Keratinocyte (primary cell): ENCODE results near the gene FAM3C.

Source experiments
- EZH2 ChIP-seq: IDR thresholded peaks from one replicate; pipeline ENCODE4 v1.6.1; 2012; ENCODE audit warnings: inconsistent platforms, mild to moderate bottlenecking, low read length, moderate library complexity
- TF ChIP-seq, protein P1 (sequence below), 3 experiments: IDR thresholded peaks in 1 of 3; conservative IDR thresholded peaks in 1 of 3; optimal IDR thresholded peaks in 1 of 3; 2 replicates in 2 of 3; 3 replicates in 1 of 3; pipeline versions ENCODE3 to v1.5.1; 2011; ENCODE audit warnings: low read length in 3 of 3, mild to moderate bottlenecking in 3 of 3, moderate library complexity in 2 of 3, control low read depth in 1 of 3, inconsistent platforms in 1 of 3; ENCODE audit not compliant: insufficient read depth in 2 of 3; ENCODE audit errors: extremely low read depth in 1 of 3

DNA sequence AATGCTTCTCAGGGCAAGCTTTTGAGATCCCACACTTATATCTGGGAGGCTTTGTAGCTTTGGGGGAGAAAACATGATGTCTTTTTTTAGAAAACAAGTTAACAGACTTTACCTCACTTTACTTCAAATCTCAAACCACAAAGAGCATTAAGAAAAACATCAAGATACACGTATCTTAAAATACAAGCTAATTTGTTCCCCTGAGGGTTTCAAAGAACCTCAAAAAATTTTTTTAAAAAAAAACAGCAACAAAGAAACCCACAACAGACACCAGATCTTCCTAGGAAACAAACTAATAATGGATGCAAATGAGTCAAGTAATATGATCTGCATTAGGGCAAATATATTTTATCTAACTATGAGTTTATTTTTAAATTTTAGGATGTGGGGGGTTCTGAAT lies 24.7 kb downstream of the FAM3C start:
- TF ChIP-seq, protein P1, sequence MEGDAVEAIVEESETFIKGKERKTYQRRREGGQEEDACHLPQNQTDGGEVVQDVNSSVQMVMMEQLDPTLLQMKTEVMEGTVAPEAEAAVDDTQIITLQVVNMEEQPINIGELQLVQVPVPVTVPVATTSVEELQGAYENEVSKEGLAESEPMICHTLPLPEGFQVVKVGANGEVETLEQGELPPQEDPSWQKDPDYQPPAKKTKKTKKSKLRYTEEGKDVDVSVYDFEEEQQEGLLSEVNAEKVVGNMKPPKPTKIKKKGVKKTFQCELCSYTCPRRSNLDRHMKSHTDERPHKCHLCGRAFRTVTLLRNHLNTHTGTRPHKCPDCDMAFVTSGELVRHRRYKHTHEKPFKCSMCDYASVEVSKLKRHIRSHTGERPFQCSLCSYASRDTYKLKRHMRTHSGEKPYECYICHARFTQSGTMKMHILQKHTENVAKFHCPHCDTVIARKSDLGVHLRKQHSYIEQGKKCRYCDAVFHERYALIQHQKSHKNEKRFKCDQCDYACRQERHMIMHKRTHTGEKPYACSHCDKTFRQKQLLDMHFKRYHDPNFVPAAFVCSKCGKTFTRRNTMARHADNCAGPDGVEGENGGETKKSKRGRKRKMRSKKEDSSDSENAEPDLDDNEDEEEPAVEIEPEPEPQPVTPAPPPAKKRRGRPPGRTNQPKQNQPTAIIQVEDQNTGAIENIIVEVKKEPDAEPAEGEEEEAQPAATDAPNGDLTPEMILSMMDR (optimal IDR thresholded peaks at IDR 0.05 in 1 of 3, IDR thresholded peaks at IDR 0.05 in 1 of 3, conservative IDR thresholded peaks at IDR 0.05 in 1 of 3; ENCODE audit: extremely low read depth in 1 of 3, insufficient read depth in 2 of 3, low read length in 3 of 3): no peak
- no peak for TF ChIP-seq EZH2
